Mesothelial cell of epicardium (in vitro differentiated cells): ENCODE data around the gene DOCK11. TPM values are rescaled to one million over a fixed set of nuclear protein-coding genes. Genes with fewer than 3 reads are reported as not detected.

Experiments used
- DNase-seq, 2 experiments: peaks; one replicate each; pipeline ENCODE4 v3.0.0; 2021; ENCODE audit warnings: low spot score in 2 of 2; ENCODE audit not compliant: unreplicated experiment in 2 of 2
- H3K27ac Mint-ChIP-seq: 2 replicates; pipeline ENCODE4 v1.8.0; 2021; ENCODE audit warnings: mixed read lengths
- H3K27me3 Mint-ChIP-seq: 2 replicates; pipeline ENCODE4 v1.8.0; 2021; ENCODE audit warnings: low read depth, mixed read lengths
- H3K36me3 Mint-ChIP-seq: 2 replicates; pipeline ENCODE4 v1.8.0; 2021; ENCODE audit warnings: mixed read lengths
- H3K4me1 Mint-ChIP-seq: 2 replicates; pipeline ENCODE4 v1.8.0; 2021; ENCODE audit warnings: mixed read lengths
- H3K4me3 Mint-ChIP-seq: 2 replicates; pipeline ENCODE4 v1.8.0; 2021; ENCODE audit warnings: mild to moderate bottlenecking, moderate library complexity, mixed read lengths
- H3K9me3 Mint-ChIP-seq: 2 replicates; pipeline ENCODE4 v1.8.0; 2021; ENCODE audit warnings: mixed read lengths
- CTCF ChIP-seq: fragments of 200-600 bp; sonication (generic); IDR thresholded peaks from one replicate; pipeline ENCODE4 v1.5.0; 2021; ENCODE audit warnings: antibody characterized with exemption; ENCODE audit not compliant: unreplicated experiment
- total RNA-seq: library from RNA; stranded (reverse); gene quantifications from 3 replicates; pipeline ENCODE4 v1.2.1, GENCODE V29; 2021

The DOCK11 gene
- total RNA-seq, 1 donor from 2014 or later = 56.7 TPM

- no peak for DNase-seq
- H3K4me3 Mint-ChIP-seq = no peak overlapping the region
- no peak for TF ChIP-seq CTCF
- H3K9me3 Mint-ChIP-seq = no peaks in the 10 kb centered on the region
- H3K27me3 Mint-ChIP-seq = no peaks in the 10 kb centered on the region
- H3K4me1 Mint-ChIP-seq = no peaks in the 10 kb centered on the region
- no peak overlapping the region for H3K27ac Mint-ChIP-seq
- peaks cover 13% of the 10 kb centered on the region for H3K36me3 Mint-ChIP-seq
Observed at GRCh38 chrX:118626346-118626745, 130.7 kb downstream of the DOCK11 start.

GRCh38 chrX:118627084-118627758 is 131.6 kb downstream of the DOCK11 start:
- H3K4me1 Mint-ChIP-seq = no peaks in the 10 kb centered on the region
- no peak for DNase-seq
- TF ChIP-seq CTCF = no peak
- peaks cover 1% of the 10 kb centered on the region for H3K9me3 Mint-ChIP-seq
- no peak overlapping the region for H3K27ac Mint-ChIP-seq
- peaks cover 17% of the 10 kb centered on the region for H3K36me3 Mint-ChIP-seq
- no peaks in the 10 kb centered on the region for H3K27me3 Mint-ChIP-seq
- H3K4me3 Mint-ChIP-seq = no peak overlapping the region

DNA sequence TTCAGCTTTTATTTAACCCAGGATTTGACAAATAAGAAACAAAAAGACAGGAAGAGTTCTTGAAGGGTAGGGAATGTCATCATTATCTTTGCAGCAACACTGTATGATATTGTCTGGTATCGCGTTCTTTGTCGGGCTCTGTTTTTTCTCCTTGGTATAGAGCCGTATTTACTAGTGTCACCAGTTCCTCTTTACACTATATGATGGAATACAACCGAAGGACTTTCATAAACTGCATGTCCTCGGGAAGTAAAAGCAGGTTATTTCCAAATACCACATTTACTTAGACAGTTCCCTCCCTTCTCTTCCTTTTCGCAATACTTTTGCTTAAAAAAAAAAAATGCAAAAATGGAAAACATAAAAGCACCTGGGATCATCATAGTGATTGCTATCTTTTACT is 135.2 kb downstream of the DOCK11 start:
- DNase-seq = no peak
- H3K4me3 Mint-ChIP-seq = no peak overlapping the region
- H3K27ac Mint-ChIP-seq = no peak overlapping the region
- no peaks in the 10 kb centered on the region for H3K27me3 Mint-ChIP-seq
- peaks cover 11% of the 10 kb centered on the region for H3K9me3 Mint-ChIP-seq
- H3K36me3 Mint-ChIP-seq = peaks cover 35% of the 10 kb centered on the region
- no peaks in the 10 kb centered on the region for H3K4me1 Mint-ChIP-seq
- TF ChIP-seq CTCF = no peak

DNA sequence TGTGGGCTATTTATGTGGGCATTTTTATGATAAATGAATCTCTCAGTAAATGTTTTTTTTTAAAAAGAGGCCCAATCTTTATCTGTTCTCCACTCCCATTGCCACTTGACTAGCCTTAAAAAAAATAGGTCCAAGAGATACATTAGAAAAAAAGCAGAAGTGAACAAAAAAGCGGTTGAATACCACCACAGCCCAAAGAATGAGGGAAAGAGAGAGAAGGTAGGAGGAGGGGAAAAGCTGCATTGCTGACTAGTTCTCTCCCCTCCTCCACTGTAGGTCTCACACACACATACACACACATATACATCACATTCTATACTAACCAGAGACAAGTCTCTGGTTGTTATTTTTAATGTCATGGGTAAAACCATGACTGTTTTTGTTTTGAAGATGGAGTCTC is 136.0 kb downstream of the DOCK11 start:
- H3K9me3 Mint-ChIP-seq = peaks cover 11% of the 10 kb centered on the region
- no peak for TF ChIP-seq CTCF
- no peak overlapping the region for H3K4me3 Mint-ChIP-seq
- no peaks in the 10 kb centered on the region for H3K27me3 Mint-ChIP-seq
- H3K36me3 Mint-ChIP-seq = peaks cover 31% of the 10 kb centered on the region
- no peaks in the 10 kb centered on the region for H3K4me1 Mint-ChIP-seq
- no peak overlapping the region for H3K27ac Mint-ChIP-seq
- DNase-seq = no peak

DNA sequence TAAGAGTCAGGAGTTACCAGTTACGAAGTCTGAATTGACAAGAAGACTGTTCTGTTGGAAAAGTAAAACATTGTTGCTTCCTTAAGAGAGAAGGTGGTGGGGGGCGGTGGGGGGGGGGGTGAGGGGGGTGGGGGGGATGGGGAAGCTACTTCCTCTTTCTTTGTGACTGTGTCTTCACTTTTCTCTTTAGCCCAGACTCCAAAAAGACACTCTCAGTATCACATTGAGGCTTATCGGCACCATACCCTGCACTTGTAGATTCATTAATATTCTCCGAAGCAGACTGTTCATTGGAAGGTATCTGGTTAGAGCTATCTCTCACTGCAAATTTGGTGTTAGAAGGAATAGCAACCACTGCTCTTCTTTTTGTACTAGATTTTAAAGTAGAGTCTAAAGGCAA is 137.2 kb downstream of the DOCK11 start:
- TF ChIP-seq CTCF = no peak
- no peaks in the 10 kb centered on the region for H3K4me1 Mint-ChIP-seq
- H3K9me3 Mint-ChIP-seq = peaks cover 11% of the 10 kb centered on the region

More for the DNA sequence above, 137.2 kb downstream of the DOCK11 start:
- no peaks in the 10 kb centered on the region for H3K27me3 Mint-ChIP-seq
- no peak for DNase-seq
- no peak overlapping the region for H3K4me3 Mint-ChIP-seq
- no peak overlapping the region for H3K27ac Mint-ChIP-seq
- peaks cover 27% of the 10 kb centered on the region for H3K36me3 Mint-ChIP-seq
